Left lobe of liver (tissue), 2 donors: ENCODE measurements around the gene CLTA. TPM values are rescaled to one million over a fixed set of nuclear protein-coding genes. Genes with fewer than 3 reads are reported as not detected.
A peak's percentile ranks its signal among the peaks of the same experiment; 100 is the strongest.

ENCODE experiments used
- ATAC-seq: fragments of 200-7000 bp; cut with Tn5 transposase; one replicate; pipeline ENCODE4 v1.9.1; 2020; ENCODE audit warnings: mild to moderate bottlenecking, moderate library complexity
- DNase-seq: peaks from one replicate; pipeline ENCODE4 v3.0.0-alpha.2; 2020; ENCODE audit warnings: low spot score
- total RNA-seq: library from RNA; stranded (reverse); gene quantifications from one replicate; pipeline ENCODE4 v1.2.1, GENCODE V29; 2021
- donor health status: DM: no; HTN: no; CAD: no; lungs with moderate emphysema.
- donor health status: DM: no; HTN: yes; CAD: no.

CLTA gene
- total RNA-seq, 1 donor from 2014 or later: 61.8 TPM

DNA sequence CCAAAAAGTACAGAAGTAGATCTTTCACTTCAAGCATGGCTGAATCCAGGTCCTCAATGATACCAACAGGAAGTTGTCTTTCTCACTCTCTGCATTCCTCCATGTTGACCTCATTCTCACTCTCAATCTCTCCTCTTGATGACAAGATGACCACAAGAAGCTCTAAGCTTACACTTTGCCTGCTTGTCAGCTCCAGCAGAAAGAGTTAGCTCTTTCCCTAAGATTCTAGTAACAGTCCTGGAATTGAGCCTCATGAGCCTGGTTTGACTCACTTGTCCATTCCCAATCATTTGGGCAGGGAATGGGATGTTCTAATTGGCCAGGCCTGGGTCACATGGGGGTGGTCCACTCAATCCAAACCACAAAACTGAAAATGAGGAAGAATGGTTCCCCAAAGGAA is 3.3 kb upstream of the CLTA start:
- no peak for DNase-seq
- ATAC-seq: no peak

GRCh38 chr9:36188212-36188611 is 2.5 kb upstream of the CLTA start:
- DNase-seq (no peak), ATAC-seq (no peak)

- ATAC-seq (no peak), DNase-seq (no peak)
Observed at GRCh38 chr9:36189976-36190375, 745 bp upstream of the CLTA start.

DNA sequence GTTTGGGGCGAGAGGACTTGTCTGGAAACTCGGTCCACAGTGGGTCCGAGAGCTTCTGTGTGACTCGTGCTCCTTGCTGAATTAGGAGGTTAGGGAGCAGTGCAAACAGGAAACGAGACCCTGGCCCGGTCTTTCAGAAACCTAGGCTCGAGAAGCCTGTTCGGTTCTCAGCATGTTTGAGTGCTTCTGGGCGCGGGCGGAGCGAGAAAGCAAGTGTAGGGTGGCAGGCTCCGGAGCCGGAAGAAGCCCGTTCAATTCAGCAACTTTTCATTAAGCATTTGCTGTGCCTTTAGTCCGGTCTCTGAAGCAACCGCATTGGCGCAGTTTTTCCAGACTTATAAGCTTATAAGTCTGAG is 547 bp downstream of the CLTA start:
- no peak for DNase-seq
- peak; percentile 29 for ATAC-seq

GRCh38 chr9:36191686-36192085 is 965 bp downstream of the CLTA start:
- DNase-seq (no peak), ATAC-seq (no peak)

DNA sequence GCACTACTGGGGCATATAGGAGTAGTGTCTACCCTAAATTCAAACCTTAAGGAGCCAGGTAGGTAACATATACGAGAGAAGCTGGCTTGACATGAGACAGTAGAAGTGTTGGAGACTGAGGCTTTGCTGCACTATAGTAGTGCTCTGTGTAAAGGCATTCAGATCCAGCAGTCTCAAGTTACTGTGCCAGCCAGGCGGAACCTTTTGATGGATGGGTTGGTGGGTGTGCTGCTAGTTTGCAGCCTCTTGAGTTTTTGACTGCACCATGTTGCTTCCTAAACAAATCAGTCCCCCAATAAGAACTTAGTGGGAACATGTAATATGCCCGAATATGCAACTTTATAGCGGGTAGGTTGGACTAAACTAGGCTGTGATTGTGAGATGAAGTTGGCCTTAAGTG is 1.5 kb downstream of the CLTA start:
- DNase-seq (no peak), ATAC-seq (no peak)

GRCh38 chr9:36193023-36193422 is 2.3 kb downstream of the CLTA start:
- DNase-seq: no peak

DNA sequence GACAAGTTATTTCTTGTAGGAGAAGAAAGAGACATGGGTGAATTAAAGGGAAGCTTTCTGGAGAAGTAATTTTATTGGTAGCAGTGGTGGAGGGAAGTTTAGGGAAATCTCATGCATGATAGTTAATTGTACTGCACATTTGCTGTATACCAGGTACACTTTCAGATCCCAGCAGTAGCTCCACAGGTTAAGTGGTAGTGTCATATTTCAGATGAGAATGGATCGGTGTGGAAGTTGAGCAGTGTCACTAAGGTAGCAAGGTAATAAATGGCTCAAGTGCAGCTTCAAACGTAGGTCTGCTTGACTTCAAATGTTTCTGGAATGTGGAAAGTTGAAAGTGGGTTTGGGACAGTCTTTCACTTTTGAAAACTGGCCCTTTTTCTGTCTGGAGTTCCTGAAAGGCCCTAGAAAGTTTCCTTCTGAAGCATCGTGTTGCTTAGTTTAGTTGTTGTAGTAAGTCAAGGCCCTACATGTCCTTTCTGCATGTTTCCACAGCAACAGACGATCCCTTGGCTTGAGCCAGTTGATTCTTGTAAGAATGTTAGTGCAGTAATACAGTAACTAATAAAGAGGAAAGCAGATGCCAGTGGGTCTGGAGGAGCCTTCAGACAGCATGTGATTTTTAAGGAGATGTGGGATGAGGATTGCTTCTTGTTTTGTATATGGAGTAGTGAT is 3.7 kb downstream of the CLTA start:
- no peak for DNase-seq
- no peak for ATAC-seq

More at GRCh38 chr9:36193023-36193422, 2.3 kb downstream of the CLTA start:
- no peak for ATAC-seq

GRCh38 chr9:36204906-36205547 is 14.3 kb downstream of the CLTA start:
- DNase-seq: no peak
- peak; percentile 90 for ATAC-seq

- ATAC-seq: no peak
- DNase-seq: no peak
Observed at GRCh38 chr9:36207016-36207415, 16.3 kb downstream of the CLTA start.

DNA sequence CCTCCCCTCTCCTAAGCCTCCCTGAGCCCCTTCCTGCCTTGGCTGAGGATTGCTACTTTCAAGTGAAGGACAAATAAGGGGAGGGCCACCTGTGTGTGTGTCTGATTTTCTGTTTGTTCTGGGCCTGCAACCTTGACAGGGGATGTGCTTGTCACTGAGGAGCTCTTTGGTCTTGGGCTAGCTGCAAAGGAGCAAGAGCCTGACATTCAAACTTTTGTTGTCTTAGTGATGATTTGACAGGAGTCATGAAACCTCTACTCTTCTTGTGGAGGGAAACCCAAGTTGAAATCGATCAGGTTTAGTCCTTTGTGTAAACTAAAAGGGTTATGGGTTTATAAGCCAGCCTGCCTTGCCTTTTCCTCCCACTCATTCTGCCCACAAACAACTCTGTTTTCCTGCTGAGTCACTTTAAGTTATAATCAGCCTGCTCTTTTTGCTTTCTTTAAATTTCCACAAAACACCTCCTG is 16.9 kb downstream of the CLTA start:
- no peak for DNase-seq
- ATAC-seq: peak; percentile 34

- DNase-seq: no peak
- no peak for ATAC-seq
Observed at GRCh38 chr9:36208521-36209253, 18.0 kb downstream of the CLTA start.

DNA sequence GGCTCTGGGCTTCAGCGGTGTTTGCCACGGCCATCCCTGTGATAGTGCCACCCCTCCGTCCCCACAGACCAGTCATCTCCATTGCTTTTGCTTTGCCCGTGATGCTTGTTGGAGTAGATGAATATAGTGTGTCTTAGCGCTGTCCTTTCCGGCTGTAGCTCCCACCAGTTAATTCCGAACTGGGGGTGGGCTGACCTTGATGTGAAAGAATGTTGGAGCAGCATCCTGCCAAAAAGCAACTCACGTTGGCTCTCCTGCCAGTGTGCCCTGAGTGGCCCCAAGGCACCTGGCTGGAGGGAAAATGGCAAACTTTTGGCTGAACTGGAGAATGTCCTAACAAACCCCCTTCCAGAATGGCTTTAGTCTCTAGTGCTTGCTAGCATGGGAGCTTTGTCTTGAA is 20.0 kb downstream of the CLTA start:
- ATAC-seq (no peak), DNase-seq (no peak)

DNA sequence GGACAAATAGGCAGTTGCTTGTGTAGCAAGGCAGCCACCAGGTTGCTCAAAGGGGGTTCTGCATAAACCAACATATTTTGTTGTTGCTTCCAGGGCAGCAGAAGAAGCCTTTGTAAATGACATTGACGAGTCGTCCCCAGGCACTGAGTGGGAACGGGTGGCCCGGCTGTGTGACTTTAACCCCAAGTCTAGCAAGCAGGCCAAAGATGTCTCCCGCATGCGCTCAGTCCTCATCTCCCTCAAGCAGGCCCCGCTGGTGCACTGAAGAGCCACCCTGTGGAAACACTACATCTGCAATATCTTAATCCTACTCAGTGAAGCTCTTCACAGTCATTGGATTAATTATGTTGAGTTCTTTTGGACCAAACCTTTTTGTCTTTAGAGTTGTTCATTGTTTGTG is 20.8 kb downstream of the CLTA start:
- DNase-seq (no peak), ATAC-seq (peak; percentile 21)

DNA sequence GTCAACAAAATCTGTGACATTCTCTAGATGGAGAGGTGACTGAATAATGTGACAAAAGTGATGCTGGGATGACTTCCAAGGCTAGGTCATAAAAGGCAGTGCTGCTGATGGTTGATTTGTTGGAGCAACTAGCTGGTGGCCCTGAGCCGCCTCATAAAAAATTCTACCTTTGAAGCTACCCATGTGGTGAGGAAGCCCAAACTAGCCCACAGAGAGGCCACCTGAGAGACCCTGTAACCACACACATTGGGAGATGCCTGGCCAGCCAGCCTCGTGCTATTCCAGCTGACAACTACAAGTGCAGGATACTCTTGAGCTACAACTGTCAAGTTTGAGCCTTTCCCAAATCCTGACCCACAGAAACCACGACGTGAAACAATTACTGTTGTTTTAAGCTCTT is 22.7 kb downstream of the CLTA start:
- no peak for ATAC-seq
- no peak for DNase-seq

- ATAC-seq (no peak), DNase-seq (no peak)
Observed at GRCh38 chr9:36213989-36214388, 23.3 kb downstream of the CLTA start.

GRCh38 chr9:36214571-36214970 is 23.9 kb downstream of the CLTA start:
- ATAC-seq: no peak
- no peak for DNase-seq

GRCh38 chr9:36217256-36217968 is 26.7 kb downstream of the CLTA start:
- ATAC-seq (no peak), DNase-seq (no peak)

GRCh38 chr9:36218011-36218410 is 27.3 kb downstream of the CLTA start:
- ATAC-seq: no peak

DNA sequence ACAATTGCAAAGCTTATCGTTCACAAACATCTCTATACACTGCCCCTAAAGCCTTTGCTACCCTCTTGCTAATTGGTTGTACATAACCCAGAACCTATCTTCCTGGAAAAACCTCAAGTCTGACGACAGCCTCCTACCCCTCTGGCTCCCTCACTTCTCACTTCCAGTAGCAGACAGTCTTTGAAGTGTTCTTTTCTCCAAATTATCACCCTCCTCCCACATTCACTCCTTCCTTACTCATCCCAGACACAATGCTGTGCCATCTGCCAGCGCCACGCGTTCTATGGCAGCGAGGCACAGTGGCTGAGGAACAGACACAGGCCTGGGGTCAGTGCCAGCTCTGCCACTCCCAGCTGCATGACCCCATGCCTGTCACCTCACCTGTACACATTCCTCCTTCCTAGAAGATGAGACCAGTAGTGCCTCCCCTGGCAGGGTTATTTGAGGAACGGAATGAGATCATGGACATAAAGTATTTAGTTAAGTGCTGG is 27.7 kb downstream of the CLTA start:
- no peak for ATAC-seq
- no peak for DNase-seq

More at GRCh38 chr9:36218011-36218410, 27.3 kb downstream of the CLTA start:
- no peak for DNase-seq

DNA sequence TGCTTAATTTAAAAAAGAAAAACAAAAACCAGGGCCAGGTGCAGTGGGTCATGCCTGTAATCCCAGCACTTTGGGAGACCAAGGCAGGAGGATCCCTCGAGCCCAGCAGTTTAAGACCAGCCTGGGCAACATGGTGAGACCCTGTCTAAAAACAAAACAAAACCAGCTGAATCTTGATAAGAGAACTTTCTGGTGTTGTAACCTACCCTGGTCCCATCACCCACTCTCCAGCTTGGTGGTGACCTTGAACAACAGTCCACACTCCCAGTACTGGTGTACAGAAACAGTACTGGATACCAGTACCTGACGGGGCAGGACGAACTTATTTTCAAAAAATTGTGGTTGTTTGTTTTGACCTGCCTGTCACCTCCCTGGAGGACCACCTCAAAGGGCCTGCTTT is 30.9 kb downstream of the CLTA start:
- peak; percentile 75 for ATAC-seq

More for the DNA sequence above, 30.9 kb downstream of the CLTA start:
- no peak for DNase-seq
